ENCODE measurements around the gene CAP1.
A peak's percentile ranks its signal among the peaks of the same experiment; 100 is the strongest.

Gene CAP1

GRCh38 chr1:40039245-40039756 lies 1.2 kb upstream of the CAP1 start:
- peak; percentile 62 for TF ChIP-seq NFIC (IDR thresholded peaks at IDR 0.05)
- TF ChIP-seq, protein P1, sequence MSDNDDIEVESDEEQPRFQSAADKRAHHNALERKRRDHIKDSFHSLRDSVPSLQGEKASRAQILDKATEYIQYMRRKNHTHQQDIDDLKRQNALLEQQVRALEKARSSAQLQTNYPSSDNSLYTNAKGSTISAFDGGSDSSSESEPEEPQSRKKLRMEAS (IDR thresholded peaks at IDR 0.05) = no peak

DNA sequence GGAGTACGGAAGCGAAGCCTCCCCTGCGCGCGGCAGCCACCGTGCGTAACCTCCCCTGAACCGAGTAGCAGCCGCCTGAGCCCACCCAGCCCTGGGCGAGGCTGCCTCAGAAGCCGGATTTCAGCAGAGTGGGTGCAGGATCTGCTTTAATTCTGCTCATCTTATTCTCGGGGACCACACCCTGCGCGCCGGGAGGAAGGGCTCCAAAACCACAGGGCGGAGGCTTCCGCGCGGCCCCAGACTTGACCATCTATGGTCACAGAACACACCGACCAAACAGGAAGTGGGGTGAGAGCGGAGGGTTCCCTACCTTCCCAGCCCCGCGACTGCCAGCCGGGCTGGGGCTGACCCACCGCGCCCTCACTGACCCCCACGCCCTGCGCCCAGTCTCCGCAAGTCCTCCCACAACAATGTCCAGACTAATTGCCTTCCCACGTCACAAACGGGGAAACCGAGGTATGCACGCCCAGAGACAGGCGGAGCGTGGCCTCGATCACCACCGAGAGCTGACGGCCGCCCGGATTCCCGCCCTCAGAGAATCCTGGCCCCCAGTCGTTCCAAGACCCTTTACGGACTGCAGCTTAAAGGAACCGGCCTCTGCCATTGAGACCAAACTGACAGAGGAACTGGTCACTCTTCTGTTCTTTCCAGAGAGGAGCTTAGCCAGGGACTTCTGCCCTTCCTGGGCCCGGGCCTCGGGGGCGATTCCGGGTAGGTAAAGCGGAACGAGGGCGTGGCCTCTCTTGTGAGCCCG lies 595 bp upstream of the CAP1 start:
- TF ChIP-seq ZBTB7A (IDR thresholded peaks at IDR 0.05; ENCODE audit: low read depth) = no peak; the same call in none of the 2 replicates
- TF ChIP-seq NFIC (IDR thresholded peaks at IDR 0.05) = no peak
- TF ChIP-seq TCF12 (IDR thresholded peaks at IDR 0.05; ENCODE audit: low read depth) = peak; percentile 41
- no peak for TF ChIP-seq CREB1 (IDR thresholded peaks at IDR 0.05; ENCODE audit: low read depth)
- TF ChIP-seq TEAD4 (IDR thresholded peaks at IDR 0.05) = peak; percentile 22; the same call in 1 of the 2 replicates
- TF ChIP-seq, protein P2, sequence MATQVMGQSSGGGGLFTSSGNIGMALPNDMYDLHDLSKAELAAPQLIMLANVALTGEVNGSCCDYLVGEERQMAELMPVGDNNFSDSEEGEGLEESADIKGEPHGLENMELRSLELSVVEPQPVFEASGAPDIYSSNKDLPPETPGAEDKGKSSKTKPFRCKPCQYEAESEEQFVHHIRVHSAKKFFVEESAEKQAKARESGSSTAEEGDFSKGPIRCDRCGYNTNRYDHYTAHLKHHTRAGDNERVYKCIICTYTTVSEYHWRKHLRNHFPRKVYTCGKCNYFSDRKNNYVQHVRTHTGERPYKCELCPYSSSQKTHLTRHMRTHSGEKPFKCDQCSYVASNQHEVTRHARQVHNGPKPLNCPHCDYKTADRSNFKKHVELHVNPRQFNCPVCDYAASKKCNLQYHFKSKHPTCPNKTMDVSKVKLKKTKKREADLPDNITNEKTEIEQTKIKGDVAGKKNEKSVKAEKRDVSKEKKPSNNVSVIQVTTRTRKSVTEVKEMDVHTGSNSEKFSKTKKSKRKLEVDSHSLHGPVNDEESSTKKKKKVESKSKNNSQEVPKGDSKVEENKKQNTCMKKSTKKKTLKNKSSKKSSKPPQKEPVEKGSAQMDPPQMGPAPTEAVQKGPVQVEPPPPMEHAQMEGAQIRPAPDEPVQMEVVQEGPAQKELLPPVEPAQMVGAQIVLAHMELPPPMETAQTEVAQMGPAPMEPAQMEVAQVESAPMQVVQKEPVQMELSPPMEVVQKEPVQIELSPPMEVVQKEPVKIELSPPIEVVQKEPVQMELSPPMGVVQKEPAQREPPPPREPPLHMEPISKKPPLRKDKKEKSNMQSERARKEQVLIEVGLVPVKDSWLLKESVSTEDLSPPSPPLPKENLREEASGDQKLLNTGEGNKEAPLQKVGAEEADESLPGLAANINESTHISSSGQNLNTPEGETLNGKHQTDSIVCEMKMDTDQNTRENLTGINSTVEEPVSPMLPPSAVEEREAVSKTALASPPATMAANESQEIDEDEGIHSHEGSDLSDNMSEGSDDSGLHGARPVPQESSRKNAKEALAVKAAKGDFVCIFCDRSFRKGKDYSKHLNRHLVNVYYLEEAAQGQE (IDR thresholded peaks at IDR 0.05; ENCODE audit: low read depth) = no peak
- no peak for TF ChIP-seq USF1 (IDR thresholded peaks at IDR 0.05)
- TF ChIP-seq CEBPB (IDR thresholded peaks at IDR 0.05) = no peak
- 0 out of 2 replicates have a peak, but pooled peaks have one; percentile 36 for TF ChIP-seq EGR1 (IDR thresholded peaks at IDR 0.05)
- TF ChIP-seq, protein P1 (IDR thresholded peaks at IDR 0.05) = peak; percentile 18; the same call in 1 of the 2 replicates
- peak; percentile 82 for TF ChIP-seq TAF1 (IDR thresholded peaks at IDR 0.05; ENCODE audit: low read depth)
- peak; percentile 61; the same call in 1 of the 2 replicates for TF ChIP-seq YY1 (IDR thresholded peaks at IDR 0.05; ENCODE audit: low read depth)
- TF ChIP-seq EP300 (IDR thresholded peaks at IDR 0.05; ENCODE audit: borderline replicate concordance) = peak; percentile 41; the same call in 1 of the 2 replicates
- TF ChIP-seq RAD21 (IDR thresholded peaks at IDR 0.05; ENCODE audit: low read depth) = no peak
- TF ChIP-seq FOXM1 (IDR thresholded peaks at IDR 0.05; ENCODE audit: borderline replicate concordance, low read depth) = peak; percentile 37; the same call in 1 of the 2 replicates

GRCh38 chr1:40041466-40041838 lies 923 bp downstream of the CAP1 start:
- TF ChIP-seq, protein P2 (IDR thresholded peaks at IDR 0.05; ENCODE audit: low read depth) = no peak
- TF ChIP-seq EP300 (IDR thresholded peaks at IDR 0.05; ENCODE audit: borderline replicate concordance) (no peak), ZBTB7A (IDR thresholded peaks at IDR 0.05; ENCODE audit: low read depth) (no peak), EGR1 (IDR thresholded peaks at IDR 0.05) (no peak), YY1 (IDR thresholded peaks at IDR 0.05; ENCODE audit: low read depth) (no peak), CREB1 (IDR thresholded peaks at IDR 0.05; ENCODE audit: low read depth) (no peak), FOXM1 (IDR thresholded peaks at IDR 0.05; ENCODE audit: borderline replicate concordance, low read depth) (no peak), NFIC (IDR thresholded peaks at IDR 0.05) (no peak), TCF12 (IDR thresholded peaks at IDR 0.05; ENCODE audit: low read depth) (no peak), TAF1 (IDR thresholded peaks at IDR 0.05; ENCODE audit: low read depth) (no peak), CEBPB (IDR thresholded peaks at IDR 0.05) (no peak), USF1 (IDR thresholded peaks at IDR 0.05) (no peak)
- TF ChIP-seq, protein P1 (IDR thresholded peaks at IDR 0.05) = no peak

DNA sequence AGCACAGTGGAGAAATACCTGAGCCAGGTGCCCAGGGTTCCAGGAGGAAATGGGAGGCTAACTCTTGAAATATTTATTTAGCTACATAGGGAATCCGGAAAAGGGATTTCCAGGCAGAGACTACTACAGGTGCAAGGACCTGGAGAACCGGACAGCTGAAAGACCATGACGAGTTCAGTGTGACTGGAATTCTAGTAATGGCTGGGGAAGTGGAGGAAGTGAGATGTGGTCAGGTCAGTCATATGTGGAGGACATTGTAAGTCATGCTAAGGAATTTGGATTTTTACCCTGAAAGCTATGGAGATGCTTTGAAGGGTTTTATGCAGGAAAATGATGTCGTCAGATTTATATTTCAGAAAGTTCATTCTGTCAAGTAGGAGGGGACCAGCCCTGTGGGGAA lies 1.8 kb downstream of the CAP1 start:
- no peak for TF ChIP-seq RAD21 (IDR thresholded peaks at IDR 0.05; ENCODE audit: low read depth)
- no peak for TF ChIP-seq CEBPB (IDR thresholded peaks at IDR 0.05)
- TF ChIP-seq FOXM1 (IDR thresholded peaks at IDR 0.05; ENCODE audit: borderline replicate concordance, low read depth) = no peak
- no peak for TF ChIP-seq TAF1 (IDR thresholded peaks at IDR 0.05; ENCODE audit: low read depth)
- no peak for TF ChIP-seq TCF12 (IDR thresholded peaks at IDR 0.05; ENCODE audit: low read depth)
- no peak for TF ChIP-seq EGR1 (IDR thresholded peaks at IDR 0.05)
- TF ChIP-seq YY1 (IDR thresholded peaks at IDR 0.05; ENCODE audit: low read depth) = no peak
- no peak for TF ChIP-seq NFIC (IDR thresholded peaks at IDR 0.05)
- TF ChIP-seq, protein P2 (IDR thresholded peaks at IDR 0.05; ENCODE audit: low read depth) = no peak
- TF ChIP-seq, protein P1 (IDR thresholded peaks at IDR 0.05) = no peak
- no peak for TF ChIP-seq EP300 (IDR thresholded peaks at IDR 0.05; ENCODE audit: borderline replicate concordance)
- TF ChIP-seq USF1 (IDR thresholded peaks at IDR 0.05) = no peak
- no peak for TF ChIP-seq ZBTB7A (IDR thresholded peaks at IDR 0.05; ENCODE audit: low read depth)
- no peak for TF ChIP-seq TEAD4 (IDR thresholded peaks at IDR 0.05)

Data from Ishikawa (cell line).